ENCODE data around the gene GCG. TPM values are rescaled to one million over a fixed set of nuclear protein-coding genes. Genes with fewer than 3 reads are reported as not detected.

The GCG gene
- polyA plus RNA-seq, 1 experiment = 0.27 TPM

- CTCF ChIA-PET = interaction anchor here (0.8 to 3.8 kb wide), 3 partner anchors 13 to 132 kb away, joined by 3 to 18 read pairs (median 15); no protein-coding TSS in a partner anchor
- TF ChIP-seq CTCF (IDR thresholded peaks at IDR 0.05; ENCODE audit: low read depth, low read length) = no peak
- Histone ChIP-seq H3K27me3 (ENCODE audit: control insufficient read depth, insufficient read depth, low read length) (no peaks in the 10 kb centered on the region), H3K27ac (ENCODE audit: low read depth, low read length) (no peak overlapping the region), H3K9me3 (ENCODE audit: control insufficient read depth, insufficient read depth, low read length) (no peaks in the 10 kb centered on the region), H3K4me3 (ENCODE audit: low read depth, low read length) (no peak overlapping the region)
- DNase-seq (ENCODE audit: low read depth, low spot score) = no peak
- POLR2A ChIA-PET = no interaction called here
Observed at GRCh38 chr2:162166745-162167144, 14.7 kb upstream of the GCG start.

DNA sequence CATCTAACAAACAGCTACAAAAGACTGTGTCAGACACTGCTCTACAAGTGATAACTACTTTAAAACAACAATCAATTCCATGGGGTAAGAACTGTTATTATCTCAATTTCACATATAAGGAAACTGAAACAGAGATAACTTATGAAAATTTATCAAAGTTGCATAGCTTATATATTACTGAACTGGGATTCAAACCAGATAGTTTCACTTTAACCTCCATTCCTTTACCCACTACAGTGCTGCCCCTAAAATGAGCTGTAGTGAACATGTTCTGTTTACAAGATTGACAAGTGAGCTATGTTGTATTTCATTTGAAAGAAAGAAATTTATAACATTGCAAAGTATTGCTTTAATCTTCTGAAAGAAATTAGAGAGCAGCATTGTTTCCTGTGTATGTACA is 14.1 kb upstream of the GCG start:
- Histone ChIP-seq H3K4me3 (ENCODE audit: low read depth, low read length) (no peak overlapping the region), H3K27ac (ENCODE audit: low read depth, low read length) (no peak overlapping the region), H3K9me3 (ENCODE audit: control insufficient read depth, insufficient read depth, low read length) (no peaks in the 10 kb centered on the region), H3K27me3 (ENCODE audit: control insufficient read depth, insufficient read depth, low read length) (no peaks in the 10 kb centered on the region)
- POLR2A ChIA-PET = no interaction called here
- no peak for TF ChIP-seq CTCF (IDR thresholded peaks at IDR 0.05; ENCODE audit: low read depth, low read length)
- no peak for DNase-seq (ENCODE audit: low read depth, low spot score)
- CTCF ChIA-PET = interaction anchor here (0.8 to 3.8 kb wide), 4 partner anchors 13 to 132 kb away, joined by 3 to 18 read pairs (median 9); no protein-coding TSS in a partner anchor

DNA sequence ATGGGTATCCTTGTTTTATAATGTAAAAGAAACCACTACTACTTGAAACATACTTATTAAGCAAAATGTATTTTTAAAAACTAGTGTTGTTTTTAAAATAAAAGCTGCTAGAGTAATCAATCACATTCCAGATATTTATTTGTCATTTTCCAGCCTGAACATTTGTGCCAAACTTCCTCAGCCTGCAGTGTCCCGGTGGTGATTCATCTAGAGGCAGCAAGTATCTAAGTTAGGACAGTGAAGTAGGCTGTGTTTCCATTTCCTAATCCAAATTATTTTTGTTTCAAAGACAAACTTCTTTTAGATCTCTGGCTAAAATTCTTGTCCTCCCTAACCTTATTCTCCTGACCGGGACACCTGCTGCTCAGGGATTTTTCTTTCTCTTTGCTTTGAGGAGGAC is 12.8 kb upstream of the GCG start:
- ChIA-PET POLR2A (no interaction called here), CTCF (interaction anchor here (1.5 kb wide), 1 partner anchor 133 kb away, joined by 3 read pairs; no protein-coding TSS in a partner anchor)
- Histone ChIP-seq H3K4me3 (ENCODE audit: low read depth, low read length) (no peak overlapping the region), H3K9me3 (ENCODE audit: control insufficient read depth, insufficient read depth, low read length) (no peaks in the 10 kb centered on the region), H3K27me3 (ENCODE audit: control insufficient read depth, insufficient read depth, low read length) (no peaks in the 10 kb centered on the region), H3K27ac (ENCODE audit: low read depth, low read length) (no peak overlapping the region)
- no peak for DNase-seq (ENCODE audit: low read depth, low spot score)
- no peak for TF ChIP-seq CTCF (IDR thresholded peaks at IDR 0.05; ENCODE audit: low read depth, low read length)

- POLR2A ChIA-PET = no interaction called here
- Histone ChIP-seq H3K27ac (ENCODE audit: low read depth, low read length) (no peak overlapping the region), H3K4me3 (ENCODE audit: low read depth, low read length) (no peak overlapping the region), H3K27me3 (ENCODE audit: control insufficient read depth, insufficient read depth, low read length) (no peaks in the 10 kb centered on the region), H3K9me3 (ENCODE audit: control insufficient read depth, insufficient read depth, low read length) (no peaks in the 10 kb centered on the region)
- TF ChIP-seq CTCF (IDR thresholded peaks at IDR 0.05; ENCODE audit: low read depth, low read length) = no peak
- CTCF ChIA-PET = interaction anchor here (0.6 to 1.6 kb wide), 3 partner anchors 10 to 280 kb away, joined by 3 to 5 read pairs (median 5); no protein-coding TSS in a partner anchor
- DNase-seq (ENCODE audit: low read depth, low spot score) = no peak
Observed at GRCh38 chr2:162159446-162159845, 7.4 kb upstream of the GCG start.

DNA sequence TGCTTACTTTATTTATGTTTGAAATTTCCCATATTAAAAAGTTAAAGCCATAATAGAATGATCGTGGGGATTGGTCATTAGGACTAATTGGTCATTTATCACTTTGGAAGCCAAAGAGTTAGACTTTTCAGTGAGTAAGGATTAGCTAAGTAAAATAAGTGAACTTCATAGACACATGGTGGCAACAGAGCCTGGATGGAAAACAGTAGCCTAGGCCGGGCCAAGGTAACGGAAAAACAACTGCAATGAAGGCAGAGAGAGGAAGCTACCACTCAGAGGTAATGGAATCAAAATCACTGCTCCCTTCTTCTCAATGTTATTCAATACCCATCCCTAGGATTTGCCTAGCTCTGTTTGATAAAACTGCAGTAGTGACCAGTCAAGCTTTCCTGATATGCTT is 4.1 kb upstream of the GCG start:
- no peaks in the 10 kb centered on the region for H3K27me3 ChIP-seq (ENCODE audit: control insufficient read depth, insufficient read depth, low read length)
- CTCF ChIA-PET = interaction anchor here (1.0 to 12.8 kb wide), 6 partner anchors 20 to 209 kb away, joined by 3 to 344 read pairs (median 4); no protein-coding TSS in a partner anchor
- no peak overlapping the region for H3K27ac ChIP-seq (ENCODE audit: low read depth, low read length)
- no peak for TF ChIP-seq CTCF (IDR thresholded peaks at IDR 0.05; ENCODE audit: low read depth, low read length)
- no peak overlapping the region for H3K4me3 ChIP-seq (ENCODE audit: low read depth, low read length)
- POLR2A ChIA-PET = no interaction called here
- no peaks in the 10 kb centered on the region for H3K9me3 ChIP-seq (ENCODE audit: control insufficient read depth, insufficient read depth, low read length)
- no peak for DNase-seq (ENCODE audit: low read depth, low spot score)
